Activated CD4-positive, alpha-beta T cell treated with anti-CD3 and anti-CD28 coated beads for 24 hours (primary cell): ENCODE data around the gene TBCE.
"Not testable (repeated sequence)": the region's sequence is repeated elsewhere in the genome, so short reads cannot be mapped to it uniquely, and the experiment has no call there.

Experiments used
- DNase-seq, 2 donors: peaks; one replicate each; pipeline ENCODE4 v3.0.0-alpha.2; 2020; ENCODE audit warnings: low read depth in 2 of 2

TBCE gene

DNA sequence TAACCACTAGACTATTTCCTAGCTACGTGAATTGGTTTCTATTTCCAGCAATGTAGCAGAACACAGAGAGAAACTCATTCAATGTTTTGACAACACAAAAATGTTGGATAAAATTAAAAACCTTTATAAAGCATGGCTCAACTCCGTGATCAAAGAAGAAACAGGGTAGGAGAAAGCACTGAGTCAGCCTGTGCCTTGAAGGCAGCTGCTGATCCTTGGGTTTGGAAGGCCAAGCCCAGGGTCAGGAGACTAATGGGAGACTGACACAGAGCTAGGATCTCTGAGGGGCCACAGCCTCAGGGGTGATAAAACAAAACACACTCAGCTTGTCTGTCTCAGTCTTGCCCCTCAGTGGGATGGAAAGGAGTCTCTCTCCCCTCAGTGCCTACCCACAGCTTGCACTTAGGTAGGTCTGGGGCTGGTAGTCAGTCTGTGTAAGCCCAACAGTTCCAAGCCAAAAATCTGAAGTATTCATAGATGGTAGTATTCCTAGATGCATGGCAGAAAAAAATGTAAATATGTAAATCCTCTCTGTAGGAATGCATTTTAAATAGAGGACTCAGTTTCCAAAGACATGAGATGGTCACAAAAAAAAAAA, 83.8 kb downstream of the TBCE start:
- DNase-seq = no peak

DNA sequence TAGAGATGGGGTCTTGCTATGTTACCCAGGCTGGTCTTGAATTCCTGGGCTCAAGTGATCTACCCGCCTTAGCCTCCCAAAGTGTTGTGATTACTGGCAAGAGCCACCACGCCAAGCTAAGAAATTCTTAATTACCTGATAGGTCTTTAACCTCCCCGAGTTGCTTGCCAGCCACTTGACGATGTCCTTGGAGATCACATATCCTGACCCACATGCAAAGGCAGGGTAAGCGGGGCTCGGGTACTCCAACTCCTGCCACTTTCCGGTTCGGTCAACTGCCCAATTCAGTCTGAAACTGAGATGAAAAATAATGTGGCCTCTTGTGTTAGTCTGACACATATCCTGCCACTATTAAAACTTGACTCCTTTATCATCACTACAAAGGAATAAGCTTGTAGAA, 86.8 kb downstream of the TBCE start:
- no peak for DNase-seq

DNA sequence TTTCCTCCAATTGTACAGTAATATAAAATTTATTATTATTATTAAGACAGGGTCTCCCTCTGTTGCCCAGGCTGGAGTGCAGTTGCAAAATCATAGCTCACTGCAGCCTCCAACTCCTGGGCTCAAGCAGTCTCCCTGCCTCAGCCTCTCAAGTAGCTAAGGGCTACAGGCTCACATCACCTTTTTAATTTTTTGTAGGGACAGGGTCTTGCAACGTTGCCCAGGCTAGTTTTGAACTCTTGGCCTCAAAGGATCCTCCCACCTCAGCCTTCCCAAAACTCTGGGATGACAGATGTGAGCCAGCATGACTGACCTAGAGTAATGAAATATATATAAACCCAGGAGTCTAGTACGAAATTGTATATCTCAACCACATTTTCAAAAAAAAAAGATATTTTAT, 87.9 kb downstream of the TBCE start:
- DNase-seq = no peak

DNA sequence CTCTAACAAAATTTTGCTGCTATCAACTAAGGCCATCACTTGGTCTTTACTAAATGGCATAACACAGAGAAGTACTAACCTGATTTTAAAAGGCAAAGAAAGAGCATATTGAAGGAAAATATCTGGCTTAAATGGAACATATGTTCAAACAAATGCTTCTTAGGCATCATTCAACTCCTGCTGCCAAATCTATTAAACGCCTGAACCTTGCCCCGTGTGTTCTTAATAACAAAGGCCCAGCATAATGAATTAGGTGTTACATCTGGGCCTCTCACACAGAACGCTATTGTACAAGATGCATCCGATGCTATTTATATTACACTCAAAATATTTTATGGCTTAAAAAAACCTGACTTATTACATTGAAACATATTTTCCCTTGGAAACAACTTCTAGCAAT, 88.6 kb downstream of the TBCE start:
- DNase-seq = no peak

DNA sequence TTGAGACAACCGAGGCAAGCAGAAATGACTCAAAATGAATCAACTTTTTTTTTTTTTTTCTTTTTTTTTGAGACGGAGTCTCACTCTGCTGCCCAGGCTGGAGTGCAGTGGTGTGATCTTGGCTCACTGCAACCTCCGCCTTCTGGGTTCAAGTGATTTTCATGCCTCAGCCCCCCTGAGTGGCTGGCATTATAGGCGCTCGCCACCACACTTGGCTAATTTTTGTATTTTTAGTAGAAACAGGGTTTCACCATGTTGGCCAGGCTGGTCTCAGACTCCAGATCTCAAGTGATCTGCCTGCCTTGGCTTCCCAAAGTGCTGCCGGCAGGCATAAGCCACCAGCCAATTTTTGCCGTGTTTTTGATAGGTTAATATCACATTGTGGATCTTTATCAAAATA, 90.6 kb downstream of the TBCE start:
- not testable (repeated sequence) for DNase-seq

DNA sequence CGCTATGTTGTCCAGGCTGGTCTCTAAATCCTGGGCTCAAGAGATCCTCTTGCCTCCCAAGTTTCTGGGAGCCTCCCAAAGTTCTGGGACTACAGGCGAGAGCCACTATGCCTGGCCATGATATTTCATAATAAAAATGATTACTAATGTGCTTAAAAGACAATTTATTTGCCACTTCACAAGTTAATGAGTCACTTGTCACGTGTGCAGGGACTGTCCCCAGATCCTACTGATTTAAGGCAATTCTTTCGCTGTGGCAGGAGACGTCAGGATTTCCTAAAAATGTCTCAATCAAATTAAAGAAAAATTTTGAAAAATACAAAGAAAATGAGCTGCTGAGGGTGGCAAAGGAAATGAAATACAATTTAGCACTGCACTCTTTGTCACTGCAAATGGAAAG, 93.5 kb downstream of the TBCE start:
- DNase-seq = no peak

DNA sequence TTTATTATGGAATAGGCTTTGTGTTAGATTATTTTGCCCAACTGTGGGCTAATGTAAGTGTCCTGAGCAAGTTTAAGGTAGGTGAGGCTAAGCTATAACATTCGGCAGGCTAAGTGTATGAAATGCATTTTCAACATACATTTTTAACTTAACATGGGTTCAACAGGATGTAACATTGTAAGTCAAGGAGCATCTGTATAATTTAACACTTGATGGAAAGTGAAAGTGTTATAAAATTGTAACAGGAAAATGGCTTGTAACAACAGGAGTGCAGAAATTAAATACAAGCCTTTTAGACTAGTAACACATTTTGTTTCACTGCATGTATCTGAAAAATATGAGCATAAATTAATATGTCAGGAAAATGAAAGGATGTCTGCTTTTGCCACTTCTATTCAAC, 94.7 kb downstream of the TBCE start:
- DNase-seq = no peak

DNA sequence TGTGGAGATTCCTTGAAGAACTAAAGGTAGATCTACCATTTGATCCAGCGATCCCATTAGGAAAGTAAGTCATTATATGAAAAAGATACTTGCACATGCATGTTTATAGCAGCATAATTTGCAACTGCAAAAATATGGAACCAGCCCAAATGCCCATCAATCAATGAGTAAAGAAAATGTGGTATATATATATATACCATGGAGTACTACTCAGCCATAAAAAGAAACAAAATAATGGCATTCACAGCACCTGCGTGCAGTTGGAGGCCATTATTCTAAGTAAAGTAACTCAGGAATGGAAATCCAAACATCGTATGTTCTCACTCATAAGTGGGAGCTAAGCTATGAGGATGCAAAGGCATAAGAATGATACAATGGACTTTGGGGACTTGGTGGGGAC, 95.6 kb downstream of the TBCE start:
- not testable (repeated sequence) for DNase-seq

DNA sequence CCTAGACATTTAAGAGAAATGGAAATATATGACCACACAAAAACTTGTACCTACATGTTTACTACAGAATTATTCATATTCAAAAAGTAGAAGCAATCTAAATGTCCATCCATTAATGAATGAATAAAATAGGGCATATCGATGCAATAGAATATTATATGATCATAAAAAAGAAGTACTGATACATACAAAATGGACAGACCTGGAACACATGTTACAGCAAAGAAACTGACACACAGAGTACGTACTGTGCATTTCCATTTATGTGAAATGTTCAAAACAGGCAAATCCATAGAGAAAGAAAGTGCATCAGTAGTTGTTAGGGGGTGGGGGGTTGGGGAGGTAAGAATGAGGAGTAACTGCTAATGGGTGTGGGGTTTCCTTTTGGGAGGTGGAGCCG, 97.8 kb downstream of the TBCE start:
- DNase-seq = no peak

DNA sequence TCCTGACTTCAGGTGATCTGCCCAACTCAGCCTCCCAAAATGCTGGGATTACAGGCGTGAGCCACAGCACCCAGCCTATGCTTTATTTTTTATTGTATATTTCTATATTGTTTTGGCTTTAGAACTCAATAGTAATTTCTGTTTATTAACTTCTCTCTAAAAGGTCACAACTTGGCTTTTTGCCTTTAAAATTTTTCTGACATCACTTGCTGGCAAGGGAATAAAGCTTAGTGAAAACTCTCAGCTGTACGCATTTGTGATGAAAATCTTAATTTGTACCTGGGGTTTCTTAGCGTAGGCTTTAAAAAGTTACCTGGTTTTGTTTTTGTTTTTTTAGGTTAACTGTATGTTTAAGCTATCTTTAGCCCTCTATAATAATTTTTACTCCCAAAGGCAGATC, 100.8 kb downstream of the TBCE start:
- DNase-seq = no peak

DNA sequence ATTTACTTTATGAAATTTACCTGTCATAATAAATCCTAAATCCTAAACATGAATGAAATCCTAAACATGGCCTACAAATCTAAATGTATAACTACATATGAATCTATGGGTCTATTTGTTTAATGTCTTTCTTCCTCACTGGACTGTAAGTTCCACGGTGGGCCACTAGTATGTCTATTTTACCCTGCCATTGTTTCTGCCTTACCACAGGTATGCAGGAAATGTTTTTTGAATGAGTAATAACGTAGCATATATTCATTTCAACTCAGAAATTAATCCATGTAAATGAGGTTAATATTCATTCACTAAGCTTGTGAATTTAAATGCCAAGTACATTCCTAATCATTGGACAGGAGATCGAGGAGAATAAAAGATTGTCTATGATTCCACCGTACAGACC, 101.7 kb downstream of the TBCE start:
- no peak for DNase-seq

DNA sequence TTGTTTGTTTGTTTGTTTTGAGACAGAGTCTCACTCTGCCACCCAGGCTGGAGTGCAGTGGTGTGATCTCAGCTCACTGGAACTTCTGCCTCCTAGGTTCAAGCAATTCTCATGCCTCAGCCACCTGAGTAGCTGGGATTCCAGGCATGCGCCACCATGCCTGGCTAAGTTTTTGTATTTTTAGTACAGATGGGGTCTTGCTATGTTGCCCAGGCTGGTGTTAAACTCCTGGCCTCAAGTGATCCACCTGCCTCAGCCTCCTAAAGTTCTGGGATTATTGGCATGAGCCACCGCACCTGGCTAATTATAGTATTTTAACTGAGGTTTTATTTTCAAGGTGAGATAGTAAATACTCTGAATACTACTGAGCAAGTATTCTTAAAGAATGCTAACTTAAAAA, 102.7 kb downstream of the TBCE start:
- DNase-seq = not testable (repeated sequence)

DNA sequence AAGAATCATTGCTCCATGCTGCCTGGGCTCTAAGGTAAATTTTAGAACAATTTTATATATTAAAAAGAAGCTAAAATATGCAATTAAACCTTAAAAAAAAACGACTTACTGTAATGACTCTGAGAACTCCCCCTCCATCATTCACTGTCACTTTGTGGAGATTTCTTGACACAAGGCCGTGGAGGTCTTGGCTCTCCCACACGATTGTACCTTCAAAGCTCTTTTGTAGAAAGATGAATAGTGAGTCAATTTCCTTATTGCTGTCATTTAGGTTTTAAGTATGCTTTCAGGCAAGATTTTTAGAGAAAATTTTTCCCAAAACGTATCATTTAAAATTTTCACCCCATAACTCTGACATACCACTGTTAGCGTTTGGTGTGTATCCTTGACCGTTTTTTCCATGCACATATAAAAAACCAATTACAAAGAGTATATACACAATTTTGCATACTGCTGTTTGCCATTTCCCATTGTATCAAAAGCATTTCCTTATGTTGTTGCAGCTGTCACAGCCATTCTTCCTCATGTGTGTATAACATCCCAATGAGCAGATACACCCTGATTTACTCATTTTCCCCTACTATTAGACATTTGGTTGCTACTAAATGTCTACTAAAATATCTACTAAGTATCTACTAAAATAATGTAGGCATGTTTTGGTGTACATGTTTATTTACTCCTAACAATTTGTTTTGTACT, 103.7 kb downstream of the TBCE start:
- DNase-seq = no peak

DNA sequence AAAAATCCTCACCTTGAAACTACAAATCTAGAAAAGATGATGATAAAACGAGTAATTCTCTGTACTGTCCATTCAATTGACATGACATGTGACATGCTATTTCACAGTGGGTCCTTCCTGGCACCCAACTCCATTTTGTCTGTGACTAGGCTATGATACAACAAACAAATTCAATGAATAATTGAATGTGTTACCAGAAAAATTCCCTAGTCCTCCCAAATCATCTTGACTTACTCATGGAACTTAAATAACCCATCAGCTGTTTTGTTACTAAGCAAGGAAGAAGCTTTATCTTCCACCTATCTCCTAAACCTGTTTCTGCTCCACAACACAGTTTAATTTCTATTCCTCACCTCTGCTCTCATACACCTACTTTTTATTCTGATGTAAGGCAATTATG, 106.6 kb downstream of the TBCE start:
- DNase-seq = no peak

DNA sequence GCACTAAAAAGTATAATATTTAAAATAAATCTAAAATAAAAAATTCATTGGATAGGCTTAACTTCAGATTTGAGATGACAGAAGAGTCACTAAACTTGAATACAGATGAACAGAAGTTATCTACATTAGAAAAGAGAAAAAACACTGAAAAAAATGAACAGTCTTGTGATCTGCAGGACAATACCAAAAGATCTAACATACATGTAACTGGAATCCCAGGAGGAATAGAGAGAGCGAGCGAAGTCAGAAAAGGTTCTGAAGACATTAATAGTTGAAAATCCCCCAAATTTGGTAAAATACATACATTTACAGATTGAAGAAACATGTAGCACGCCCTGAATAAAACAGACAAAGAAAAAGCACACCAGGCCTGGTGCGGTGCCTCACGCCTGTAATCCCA, 115.9 kb downstream of the TBCE start:
- DNase-seq = no peak

DNA sequence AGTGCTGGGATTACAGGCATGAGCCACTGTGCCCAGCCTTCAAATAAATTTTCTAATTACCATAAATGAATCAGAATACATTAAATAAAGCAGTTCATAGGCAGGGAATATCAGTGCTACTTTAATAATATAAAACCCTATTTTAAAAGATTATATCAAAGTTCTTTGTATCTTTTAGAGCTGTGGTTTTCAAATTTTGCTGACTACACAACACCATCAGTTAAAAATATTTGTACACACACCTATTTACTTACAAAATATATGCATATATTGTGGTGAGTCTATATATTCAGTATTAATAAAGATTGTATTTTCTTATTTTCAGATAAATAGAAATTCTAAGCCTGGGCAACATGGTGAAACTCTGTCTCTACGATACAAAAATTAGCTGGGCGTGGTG, 118.3 kb downstream of the TBCE start:
- DNase-seq = no peak

DNA sequence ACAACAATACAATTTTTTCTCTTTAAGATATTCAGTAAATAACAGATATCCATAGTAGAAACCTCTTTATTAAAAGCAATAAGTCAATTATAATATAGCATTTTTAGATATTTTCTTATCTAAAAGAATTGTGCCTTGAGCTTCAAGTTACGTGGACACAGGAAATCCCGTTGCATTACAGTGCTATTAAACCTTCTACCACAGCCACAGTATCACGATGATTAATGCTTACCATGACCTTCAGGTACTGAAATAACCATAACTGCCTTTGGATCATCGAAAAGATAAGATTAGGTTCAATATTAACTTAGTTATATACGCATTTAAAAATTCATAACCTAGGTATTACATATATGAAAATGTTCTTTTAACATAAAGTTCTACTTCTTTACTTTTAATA, 119.1 kb downstream of the TBCE start:
- no peak for DNase-seq

DNA sequence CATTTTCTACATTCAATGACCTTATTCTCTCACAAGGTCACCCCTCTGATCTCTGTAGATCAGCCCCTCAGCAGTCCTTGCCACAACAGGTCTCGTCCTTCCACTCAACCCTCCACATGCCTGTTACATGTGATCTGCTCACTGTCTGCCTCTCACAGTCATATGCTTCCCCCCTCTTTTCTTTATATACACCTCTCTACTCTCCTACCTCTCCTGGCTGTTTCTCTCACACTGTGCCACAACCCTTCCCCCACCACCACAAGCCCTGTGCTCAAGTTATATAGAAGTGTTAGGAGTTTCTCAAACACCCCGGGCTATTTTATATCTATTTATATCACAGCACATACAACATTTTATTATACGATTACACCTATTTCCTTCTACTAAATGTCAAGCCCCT, 124.4 kb downstream of the TBCE start:
- DNase-seq = no peak

DNA sequence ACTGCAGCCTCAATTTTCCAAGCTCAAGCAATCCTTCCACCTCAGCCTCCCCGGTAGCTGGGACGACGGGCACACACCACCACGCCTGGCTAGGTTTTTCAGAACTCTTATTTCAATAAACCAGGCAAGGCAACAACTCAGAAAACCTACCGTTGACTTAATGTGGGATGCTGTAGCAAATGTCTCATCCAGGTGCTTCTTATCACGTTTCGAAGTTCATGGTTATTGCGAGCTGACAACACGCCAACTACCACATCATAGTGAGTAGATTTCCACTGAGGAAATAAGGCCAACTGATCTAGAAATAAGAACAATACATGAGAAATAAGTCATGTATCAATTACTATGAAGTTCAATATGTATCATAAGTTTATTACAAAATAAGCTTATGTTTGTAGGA, 127.3 kb downstream of the TBCE start:
- no peak for DNase-seq

DNA sequence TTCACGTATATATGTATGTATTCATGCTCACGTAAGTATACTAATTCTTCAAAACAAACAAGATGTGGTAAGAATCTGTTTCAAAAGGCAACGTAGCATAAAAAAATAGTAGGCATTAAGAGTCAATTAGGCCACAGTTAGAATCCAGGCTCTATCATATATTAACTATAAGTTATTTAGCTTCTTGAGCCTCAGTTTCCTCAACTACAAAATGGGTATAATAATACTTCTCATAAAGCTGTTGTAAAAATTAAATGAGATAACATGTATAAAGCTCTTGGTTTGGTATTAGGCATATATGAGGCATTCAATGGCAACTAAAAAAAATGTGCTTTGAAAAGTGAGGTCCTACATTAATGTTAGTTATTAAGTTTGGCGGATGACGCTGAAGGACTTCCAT, 127.8 kb downstream of the TBCE start:
- DNase-seq = no peak

DNA sequence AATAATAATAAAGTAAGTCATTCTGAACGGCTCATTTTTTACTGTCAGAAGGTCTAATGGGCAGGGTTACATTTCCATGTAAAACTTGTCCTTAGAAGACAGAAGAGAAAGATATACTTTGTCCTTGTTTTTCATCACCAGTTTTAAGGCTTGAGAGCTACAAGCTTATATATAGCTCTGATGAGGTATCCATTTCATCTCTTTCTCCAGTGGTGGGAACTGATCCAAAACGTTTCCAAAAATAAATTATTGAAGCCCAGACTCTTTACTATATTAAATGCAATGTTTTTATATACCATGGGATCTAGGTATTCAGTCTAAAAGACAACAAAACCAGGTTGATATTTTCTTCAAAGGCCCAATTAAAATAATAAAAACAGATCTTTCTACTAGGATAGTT, 128.3 kb downstream of the TBCE start:
- no peak for DNase-seq

DNA sequence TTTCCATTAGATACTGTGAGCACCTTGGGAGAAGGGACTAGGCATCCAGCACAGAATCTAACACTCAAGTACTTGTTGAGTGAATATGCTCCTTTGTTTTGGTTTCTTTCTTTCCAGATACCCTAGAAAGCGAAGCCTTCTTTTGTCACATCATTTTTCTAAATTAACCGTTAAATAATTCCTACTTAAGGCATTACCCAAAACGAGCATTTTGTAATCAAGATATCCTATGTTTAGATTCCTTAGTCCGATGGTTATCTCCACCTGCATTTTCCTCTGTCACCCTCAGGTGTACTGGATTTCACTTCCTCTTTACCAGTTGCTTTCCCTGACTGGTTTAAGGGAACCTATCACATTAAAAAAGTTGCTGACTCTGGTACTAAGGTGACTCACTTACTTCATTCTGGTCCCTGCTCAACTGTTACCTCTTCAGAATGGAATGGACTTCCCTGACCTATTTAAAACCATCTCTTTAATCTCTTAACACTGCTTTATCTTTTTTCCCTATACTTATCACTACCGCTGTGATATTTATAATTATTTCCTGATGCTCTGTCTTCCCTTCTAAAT, 133.8 kb downstream of the TBCE start:
- no peak for DNase-seq
